RWPE1 (cell line): Measurements from ENCODE around the gene GBF1.
"Not testable (repeated sequence)": the region's sequence is repeated elsewhere in the genome, so short reads cannot be mapped to it uniquely, and the experiment has no call there.

Experiments used
- CTCF ChIA-PET: fragments of 350-600 bp; sonication (Branson Sonifier 250); formaldehyde crosslinking; extraction: SDS; loops from one replicate; lab custom pipeline; 2021; lab: Yijun Ruan, JAX
- POLR2A ChIA-PET: fragments of 400-600 bp; formaldehyde crosslinking; extraction: SDS; loops from one replicate; lab custom pipeline; 2020; ENCODE audit warnings: antibody characterized with exemption; ENCODE audit not compliant: low non-redundant PET; lab: Yijun Ruan, JAX
- DNase-seq: peaks from one replicate; pipeline ENCODE4 v3.0.0; 2012; ENCODE audit warnings: low spot score
- H3K27ac ChIP-seq: fragments of 450-650 bp; 2 replicates; pipeline ENCODE4 v1.5.1; 2017
- CTCF ChIP-seq: fragments of 450-650 bp; conservative IDR thresholded peaks from 2 replicates; pipeline ENCODE4 v1.5.1; 2017; ENCODE audit warnings: low read depth, mild to moderate bottlenecking

The GBF1 gene

GRCh38 chr10:102299873-102300272 lies 54.5 kb downstream of the GBF1 start:
- H3K27ac ChIP-seq = no peak overlapping the region
- ChIA-PET POLR2A (interaction anchor here (0.6 kb wide), 1 partner anchor 12 kb away, joined by 3 read pairs; no protein-coding TSS in a partner anchor), CTCF (interaction anchor here (0.9 kb wide), 1 partner anchor 13 kb away, joined by 3 read pairs; no protein-coding TSS in a partner anchor)
- TF ChIP-seq CTCF = no peak
- peak; percentile 57 for DNase-seq

- no peak for TF ChIP-seq CTCF
- no peak for DNase-seq
- POLR2A ChIA-PET = interaction anchor here (0.6 kb wide), 1 partner anchor 11 kb away, joined by 3 read pairs; no protein-coding TSS in a partner anchor
- CTCF ChIA-PET = interaction anchor here (0.9 kb wide), 1 partner anchor 13 kb away, joined by 3 read pairs; no protein-coding TSS in a partner anchor
- H3K27ac ChIP-seq = no peak overlapping the region
These were observed 55.0 kb downstream of the GBF1 start for GRCh38 chr10:102300278-102300843.

GRCh38 chr10:102300912-102301311 lies 55.6 kb downstream of the GBF1 start:
- DNase-seq, H3K27ac ChIP-seq, CTCF ChIA-PET, POLR2A ChIA-PET: not testable (repeated sequence)

GRCh38 chr10:102301332-102301731 lies 56.0 kb downstream of the GBF1 start:
- POLR2A ChIA-PET, CTCF ChIA-PET, H3K27ac ChIP-seq, DNase-seq: not testable (repeated sequence)

- ChIA-PET POLR2A (interaction anchor here (0.5 to 0.6 kb wide), 2 partner anchors 31 to 53 kb away, joined by 3 to 4 read pairs; no protein-coding TSS in a partner anchor), CTCF (interaction anchor here (0.6 to 0.7 kb wide), 4 partner anchors 23 to 72 kb away, joined by 3 to 4 read pairs (median 4); no protein-coding TSS in a partner anchor)
- H3K27ac ChIP-seq = no peak overlapping the region
- DNase-seq = no peak
- no peak for TF ChIP-seq CTCF
These were observed 57.3 kb downstream of the GBF1 start for GRCh38 chr10:102302611-102303010.

- DNase-seq = no peak
- CTCF ChIA-PET = no interaction called here
- no peak overlapping the region for H3K27ac ChIP-seq
- POLR2A ChIA-PET = no interaction called here
- TF ChIP-seq CTCF = no peak
These were observed 60.7 kb downstream of the GBF1 start for GRCh38 chr10:102306006-102306405.

DNA sequence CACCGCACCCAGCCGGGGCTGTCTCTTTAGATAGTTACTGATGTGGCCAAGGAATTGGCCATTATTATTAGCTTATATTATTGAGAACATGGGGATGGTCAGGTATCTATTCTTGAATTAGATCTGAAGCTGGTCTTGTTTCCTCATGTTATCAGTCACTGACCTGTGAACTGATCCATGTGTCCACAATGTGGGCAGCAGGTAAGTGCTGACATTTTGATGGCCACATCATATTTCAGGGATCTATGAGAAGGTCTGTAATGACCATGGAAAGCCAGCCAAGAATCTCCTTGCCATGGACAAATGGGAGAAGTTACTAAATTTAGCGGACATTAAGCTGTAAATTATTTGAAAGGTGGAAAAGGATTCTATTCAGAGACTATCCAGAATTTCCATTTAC lies 61.4 kb downstream of the GBF1 start:
- no peak overlapping the region for H3K27ac ChIP-seq
- TF ChIP-seq CTCF = no peak
- POLR2A ChIA-PET = no interaction called here
- no peak for DNase-seq
- CTCF ChIA-PET = interaction anchor here (1.0 kb wide), 1 partner anchor 11 kb away, joined by 3 read pairs; no protein-coding TSS in a partner anchor

GRCh38 chr10:102308318-102308717 lies 63.0 kb downstream of the GBF1 start:
- H3K27ac ChIP-seq, DNase-seq, CTCF ChIA-PET, POLR2A ChIA-PET: not testable (repeated sequence)
